ENCODE data around the gene PHF8. TPM values are rescaled to one million over a fixed set of nuclear protein-coding genes. Genes with fewer than 3 reads are reported as not detected.

The PHF8 gene
- total RNA-seq, 1 experiment from 2014 or later: 29.6 TPM

- CTCF ChIA-PET: interaction anchor here (0.7 kb wide), 1 partner anchor 57 kb away, joined by 6 read pairs; no protein-coding TSS in a partner anchor
- Mint-ChIP-seq H3K9me3 (no peaks in the 10 kb centered on the region), H3K27ac (no peak overlapping the region)
Observed at GRCh38 chrX:54093159-54093558, 48.9 kb upstream of the PHF8 start.

More at GRCh38 chrX:54093159-54093558, 48.9 kb upstream of the PHF8 start:
- Mint-ChIP-seq H3K4me1 (no peaks in the 10 kb centered on the region), H3K4me3 (no peak overlapping the region), H3K27me3 (ENCODE audit: low read depth) (no peaks in the 10 kb centered on the region), H3K36me3 (no peaks in the 10 kb centered on the region)
- ATAC-seq (no peak), DNase-seq (ENCODE audit: low spot score) (no peak)
- POLR2A ChIA-PET: no interaction called here
- TF ChIP-seq, protein P1, sequence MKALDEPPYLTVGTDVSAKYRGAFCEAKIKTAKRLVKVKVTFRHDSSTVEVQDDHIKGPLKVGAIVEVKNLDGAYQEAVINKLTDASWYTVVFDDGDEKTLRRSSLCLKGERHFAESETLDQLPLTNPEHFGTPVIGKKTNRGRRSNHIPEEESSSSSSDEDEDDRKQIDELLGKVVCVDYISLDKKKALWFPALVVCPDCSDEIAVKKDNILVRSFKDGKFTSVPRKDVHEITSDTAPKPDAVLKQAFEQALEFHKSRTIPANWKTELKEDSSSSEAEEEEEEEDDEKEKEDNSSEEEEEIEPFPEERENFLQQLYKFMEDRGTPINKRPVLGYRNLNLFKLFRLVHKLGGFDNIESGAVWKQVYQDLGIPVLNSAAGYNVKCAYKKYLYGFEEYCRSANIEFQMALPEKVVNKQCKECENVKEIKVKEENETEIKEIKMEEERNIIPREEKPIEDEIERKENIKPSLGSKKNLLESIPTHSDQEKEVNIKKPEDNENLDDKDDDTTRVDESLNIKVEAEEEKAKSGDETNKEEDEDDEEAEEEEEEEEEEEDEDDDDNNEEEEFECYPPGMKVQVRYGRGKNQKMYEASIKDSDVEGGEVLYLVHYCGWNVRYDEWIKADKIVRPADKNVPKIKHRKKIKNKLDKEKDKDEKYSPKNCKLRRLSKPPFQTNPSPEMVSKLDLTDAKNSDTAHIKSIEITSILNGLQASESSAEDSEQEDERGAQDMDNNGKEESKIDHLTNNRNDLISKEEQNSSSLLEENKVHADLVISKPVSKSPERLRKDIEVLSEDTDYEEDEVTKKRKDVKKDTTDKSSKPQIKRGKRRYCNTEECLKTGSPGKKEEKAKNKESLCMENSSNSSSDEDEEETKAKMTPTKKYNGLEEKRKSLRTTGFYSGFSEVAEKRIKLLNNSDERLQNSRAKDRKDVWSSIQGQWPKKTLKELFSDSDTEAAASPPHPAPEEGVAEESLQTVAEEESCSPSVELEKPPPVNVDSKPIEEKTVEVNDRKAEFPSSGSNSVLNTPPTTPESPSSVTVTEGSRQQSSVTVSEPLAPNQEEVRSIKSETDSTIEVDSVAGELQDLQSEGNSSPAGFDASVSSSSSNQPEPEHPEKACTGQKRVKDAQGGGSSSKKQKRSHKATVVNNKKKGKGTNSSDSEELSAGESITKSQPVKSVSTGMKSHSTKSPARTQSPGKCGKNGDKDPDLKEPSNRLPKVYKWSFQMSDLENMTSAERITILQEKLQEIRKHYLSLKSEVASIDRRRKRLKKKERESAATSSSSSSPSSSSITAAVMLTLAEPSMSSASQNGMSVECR (CRISPR knock-in tag; IDR thresholded peaks at IDR 0.05; ENCODE audit: borderline replicate concordance): no peak
- TF ChIP-seq CREB1 (CRISPR knock-in tag; IDR thresholded peaks at IDR 0.05) (no peak), IRF1 (CRISPR knock-in tag; IDR thresholded peaks at IDR 0.05) (no peak), MYBL2 (CRISPR knock-in tag; IDR thresholded peaks at IDR 0.05) (no peak), AR (CRISPR knock-in tag; IDR thresholded peaks at IDR 0.05) (no peak), SMAD4 (CRISPR knock-in tag; IDR thresholded peaks at IDR 0.05) (no peak), NFYB (CRISPR knock-in tag; conservative IDR thresholded peaks at IDR 0.05; ENCODE audit: low read depth) (no peak), PRDM15 (CRISPR knock-in tag; IDR thresholded peaks at IDR 0.05) (no peak)
- TF ChIP-seq, protein P2, sequence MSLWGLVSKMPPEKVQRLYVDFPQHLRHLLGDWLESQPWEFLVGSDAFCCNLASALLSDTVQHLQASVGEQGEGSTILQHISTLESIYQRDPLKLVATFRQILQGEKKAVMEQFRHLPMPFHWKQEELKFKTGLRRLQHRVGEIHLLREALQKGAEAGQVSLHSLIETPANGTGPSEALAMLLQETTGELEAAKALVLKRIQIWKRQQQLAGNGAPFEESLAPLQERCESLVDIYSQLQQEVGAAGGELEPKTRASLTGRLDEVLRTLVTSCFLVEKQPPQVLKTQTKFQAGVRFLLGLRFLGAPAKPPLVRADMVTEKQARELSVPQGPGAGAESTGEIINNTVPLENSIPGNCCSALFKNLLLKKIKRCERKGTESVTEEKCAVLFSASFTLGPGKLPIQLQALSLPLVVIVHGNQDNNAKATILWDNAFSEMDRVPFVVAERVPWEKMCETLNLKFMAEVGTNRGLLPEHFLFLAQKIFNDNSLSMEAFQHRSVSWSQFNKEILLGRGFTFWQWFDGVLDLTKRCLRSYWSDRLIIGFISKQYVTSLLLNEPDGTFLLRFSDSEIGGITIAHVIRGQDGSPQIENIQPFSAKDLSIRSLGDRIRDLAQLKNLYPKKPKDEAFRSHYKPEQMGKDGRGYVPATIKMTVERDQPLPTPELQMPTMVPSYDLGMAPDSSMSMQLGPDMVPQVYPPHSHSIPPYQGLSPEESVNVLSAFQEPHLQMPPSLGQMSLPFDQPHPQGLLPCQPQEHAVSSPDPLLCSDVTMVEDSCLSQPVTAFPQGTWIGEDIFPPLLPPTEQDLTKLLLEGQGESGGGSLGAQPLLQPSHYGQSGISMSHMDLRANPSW (CRISPR knock-in tag; conservative IDR thresholded peaks at IDR 0.05; ENCODE audit: low read depth): no peak

All from WTC11 (cell line).